ENCODE measurements around the gene SLC35C1.

- TF ChIP-seq CTCF (IDR thresholded peaks at IDR 0.05) (peak; percentile 88 to 96 (median 92)), POLR2A (IDR thresholded peaks at IDR 0.05) (no peak)
Observed at GRCh38 chr11:45771566-45772448, 33.1 kb upstream of the SLC35C1 start.

Measured in uterus (tissue), 2 donors.